ENCODE measurements around the gene SENP8.

DNA sequence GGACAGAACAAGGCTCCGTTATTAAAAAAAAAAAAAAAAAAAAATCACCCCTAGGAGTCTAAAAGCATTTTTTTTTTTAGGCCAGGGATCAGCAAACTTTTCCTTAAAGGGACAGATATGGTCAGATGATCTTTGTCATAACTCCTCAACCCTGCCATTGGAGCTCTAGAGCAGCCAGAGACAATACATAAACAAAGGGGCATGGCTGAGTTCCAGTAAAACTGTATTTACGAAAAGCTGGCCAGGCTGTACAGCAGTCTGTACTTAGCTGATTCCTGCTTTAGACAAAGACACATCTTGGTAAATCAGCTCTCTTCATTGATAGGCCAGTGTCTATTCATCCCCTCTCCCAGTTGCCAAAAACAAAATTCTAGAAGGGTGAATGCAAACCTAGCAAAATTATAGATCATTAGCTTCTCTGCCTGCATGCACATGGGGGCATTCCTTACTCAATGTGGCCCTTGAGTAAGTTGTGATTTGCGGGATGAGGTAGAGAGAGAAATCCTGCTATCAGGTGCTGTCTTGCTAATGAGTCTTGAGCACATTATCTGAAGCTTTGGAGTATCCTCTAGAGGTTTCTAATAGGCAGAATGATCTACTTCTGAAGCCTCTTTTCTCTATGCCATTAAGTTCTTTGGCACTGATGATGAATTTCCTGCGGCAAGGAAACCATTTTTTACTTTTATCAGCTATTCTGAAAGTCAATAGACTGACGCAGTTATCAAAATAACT, 35.2 kb downstream of the SENP8 start:
- no peak for TF ChIP-seq POLR2A (IDR thresholded peaks at IDR 0.05)
- TF ChIP-seq, protein P1, sequence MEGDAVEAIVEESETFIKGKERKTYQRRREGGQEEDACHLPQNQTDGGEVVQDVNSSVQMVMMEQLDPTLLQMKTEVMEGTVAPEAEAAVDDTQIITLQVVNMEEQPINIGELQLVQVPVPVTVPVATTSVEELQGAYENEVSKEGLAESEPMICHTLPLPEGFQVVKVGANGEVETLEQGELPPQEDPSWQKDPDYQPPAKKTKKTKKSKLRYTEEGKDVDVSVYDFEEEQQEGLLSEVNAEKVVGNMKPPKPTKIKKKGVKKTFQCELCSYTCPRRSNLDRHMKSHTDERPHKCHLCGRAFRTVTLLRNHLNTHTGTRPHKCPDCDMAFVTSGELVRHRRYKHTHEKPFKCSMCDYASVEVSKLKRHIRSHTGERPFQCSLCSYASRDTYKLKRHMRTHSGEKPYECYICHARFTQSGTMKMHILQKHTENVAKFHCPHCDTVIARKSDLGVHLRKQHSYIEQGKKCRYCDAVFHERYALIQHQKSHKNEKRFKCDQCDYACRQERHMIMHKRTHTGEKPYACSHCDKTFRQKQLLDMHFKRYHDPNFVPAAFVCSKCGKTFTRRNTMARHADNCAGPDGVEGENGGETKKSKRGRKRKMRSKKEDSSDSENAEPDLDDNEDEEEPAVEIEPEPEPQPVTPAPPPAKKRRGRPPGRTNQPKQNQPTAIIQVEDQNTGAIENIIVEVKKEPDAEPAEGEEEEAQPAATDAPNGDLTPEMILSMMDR (IDR thresholded peaks at IDR 0.05) = no peak
